B cell (primary cell): ENCODE results near the gene CA5A.
"Not testable (repeated sequence)": the region's sequence is repeated elsewhere in the genome, so short reads cannot be mapped to it uniquely, and the experiment has no call there.

ENCODE experiments used
- EZH2 ChIP-seq: IDR thresholded peaks from 2 replicates; pipeline ENCODE4 v1.6.1; 2012; ENCODE audit warnings: borderline replicate concordance, low read depth, mild to moderate bottlenecking, moderate library complexity, low read length; ENCODE audit not compliant: insufficient read depth, poor library complexity, severe bottlenecking
- TF ChIP-seq, protein P1 (sequence below): fragments of 200-600 bp; IDR thresholded peaks from one replicate; pipeline ENCODE4 v1.8.0; 2022; ENCODE audit warnings: antibody characterized with exemption, mild to moderate bottlenecking

DNA sequence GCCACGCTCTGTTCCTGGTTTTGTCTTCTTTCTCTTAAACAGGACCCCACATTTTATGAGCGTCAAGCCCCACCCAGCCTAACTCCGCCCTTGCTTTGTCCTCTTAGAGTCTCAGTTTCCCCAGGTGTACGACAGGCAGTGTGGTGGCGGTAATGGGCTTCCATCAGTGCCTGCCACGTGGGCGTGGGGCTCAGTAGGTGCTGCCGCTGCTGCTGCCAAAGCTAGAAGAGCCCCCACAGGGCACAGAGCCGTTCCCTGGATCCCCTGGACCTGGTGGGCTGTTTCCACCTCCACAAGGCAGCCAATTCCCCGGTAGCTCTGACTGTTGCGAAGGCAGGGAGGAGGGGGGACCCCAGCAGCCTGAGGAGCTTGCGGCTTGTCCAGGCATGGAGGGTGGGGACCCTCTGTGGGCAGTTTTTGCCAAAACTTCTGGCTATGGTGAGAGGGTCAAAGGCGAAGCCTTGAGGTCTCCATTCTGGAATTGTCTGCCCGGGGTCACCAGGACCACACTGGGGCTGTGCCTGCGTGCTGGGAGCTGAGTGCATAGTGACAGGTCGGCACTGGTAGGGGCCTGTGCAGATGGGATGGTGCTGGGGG is 39.3 kb downstream of the CA5A start:
- TF ChIP-seq, protein P1, sequence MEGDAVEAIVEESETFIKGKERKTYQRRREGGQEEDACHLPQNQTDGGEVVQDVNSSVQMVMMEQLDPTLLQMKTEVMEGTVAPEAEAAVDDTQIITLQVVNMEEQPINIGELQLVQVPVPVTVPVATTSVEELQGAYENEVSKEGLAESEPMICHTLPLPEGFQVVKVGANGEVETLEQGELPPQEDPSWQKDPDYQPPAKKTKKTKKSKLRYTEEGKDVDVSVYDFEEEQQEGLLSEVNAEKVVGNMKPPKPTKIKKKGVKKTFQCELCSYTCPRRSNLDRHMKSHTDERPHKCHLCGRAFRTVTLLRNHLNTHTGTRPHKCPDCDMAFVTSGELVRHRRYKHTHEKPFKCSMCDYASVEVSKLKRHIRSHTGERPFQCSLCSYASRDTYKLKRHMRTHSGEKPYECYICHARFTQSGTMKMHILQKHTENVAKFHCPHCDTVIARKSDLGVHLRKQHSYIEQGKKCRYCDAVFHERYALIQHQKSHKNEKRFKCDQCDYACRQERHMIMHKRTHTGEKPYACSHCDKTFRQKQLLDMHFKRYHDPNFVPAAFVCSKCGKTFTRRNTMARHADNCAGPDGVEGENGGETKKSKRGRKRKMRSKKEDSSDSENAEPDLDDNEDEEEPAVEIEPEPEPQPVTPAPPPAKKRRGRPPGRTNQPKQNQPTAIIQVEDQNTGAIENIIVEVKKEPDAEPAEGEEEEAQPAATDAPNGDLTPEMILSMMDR, result not testable (repeated sequence)
- TF ChIP-seq EZH2, result not testable (repeated sequence)
